GM21737 (cell line): Measurements from ENCODE around the gene RIPK3.
A peak's percentile ranks its signal among the peaks of the same experiment; 100 is the strongest.
"Not testable (repeated sequence)": the region's sequence is repeated elsewhere in the genome, so short reads cannot be mapped to it uniquely, and the experiment has no call there.

Experiments
- ATAC-seq: cut with Tn5 transposase; IDR thresholded peaks from one replicate; pipeline ENCODE4 v1.9.1; 2021; ENCODE audit warnings: mild to moderate bottlenecking, moderate library complexity; ENCODE audit not compliant: unreplicated experiment

Gene RIPK3

DNA sequence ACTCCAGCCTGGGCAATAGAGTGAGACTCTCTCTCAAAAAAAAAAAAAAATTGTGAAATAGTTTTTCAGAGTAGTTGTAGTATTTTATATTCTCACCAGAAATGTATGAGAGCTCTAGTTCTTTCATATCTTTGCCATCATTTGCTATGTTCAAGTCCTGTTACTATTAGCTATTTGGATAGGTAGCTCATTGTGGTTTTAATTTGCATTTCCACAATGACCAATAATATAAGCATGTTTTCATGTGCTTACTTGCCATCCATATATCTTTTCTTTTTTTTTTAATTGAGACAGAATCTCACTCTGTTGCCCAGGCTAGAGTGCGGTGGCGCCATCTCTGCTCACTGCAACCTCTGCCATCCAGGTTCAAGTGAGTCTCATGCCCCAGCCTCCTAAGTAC lies 8.4 kb upstream of the RIPK3 start:
- no peak for ATAC-seq

DNA sequence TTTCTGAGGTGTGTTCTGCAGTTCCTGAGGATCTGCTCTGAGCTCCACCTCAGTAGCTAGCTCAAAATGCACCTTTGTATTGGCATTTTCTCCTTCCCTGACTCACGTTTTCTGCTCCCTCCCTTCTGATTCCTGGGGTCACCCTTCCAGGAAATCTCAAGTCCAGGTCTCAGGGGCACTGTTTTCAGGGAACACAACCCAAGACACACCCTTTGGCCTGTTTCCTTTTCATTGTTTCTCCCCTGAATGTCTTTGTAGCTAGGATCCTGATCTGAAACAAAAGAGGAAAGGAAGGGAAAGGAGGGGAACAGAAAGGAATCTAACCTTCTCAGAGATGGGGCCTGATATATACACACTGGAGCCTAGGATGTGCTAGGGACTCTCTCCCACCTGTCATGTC lies 7.3 kb upstream of the RIPK3 start:
- no peak for ATAC-seq

DNA sequence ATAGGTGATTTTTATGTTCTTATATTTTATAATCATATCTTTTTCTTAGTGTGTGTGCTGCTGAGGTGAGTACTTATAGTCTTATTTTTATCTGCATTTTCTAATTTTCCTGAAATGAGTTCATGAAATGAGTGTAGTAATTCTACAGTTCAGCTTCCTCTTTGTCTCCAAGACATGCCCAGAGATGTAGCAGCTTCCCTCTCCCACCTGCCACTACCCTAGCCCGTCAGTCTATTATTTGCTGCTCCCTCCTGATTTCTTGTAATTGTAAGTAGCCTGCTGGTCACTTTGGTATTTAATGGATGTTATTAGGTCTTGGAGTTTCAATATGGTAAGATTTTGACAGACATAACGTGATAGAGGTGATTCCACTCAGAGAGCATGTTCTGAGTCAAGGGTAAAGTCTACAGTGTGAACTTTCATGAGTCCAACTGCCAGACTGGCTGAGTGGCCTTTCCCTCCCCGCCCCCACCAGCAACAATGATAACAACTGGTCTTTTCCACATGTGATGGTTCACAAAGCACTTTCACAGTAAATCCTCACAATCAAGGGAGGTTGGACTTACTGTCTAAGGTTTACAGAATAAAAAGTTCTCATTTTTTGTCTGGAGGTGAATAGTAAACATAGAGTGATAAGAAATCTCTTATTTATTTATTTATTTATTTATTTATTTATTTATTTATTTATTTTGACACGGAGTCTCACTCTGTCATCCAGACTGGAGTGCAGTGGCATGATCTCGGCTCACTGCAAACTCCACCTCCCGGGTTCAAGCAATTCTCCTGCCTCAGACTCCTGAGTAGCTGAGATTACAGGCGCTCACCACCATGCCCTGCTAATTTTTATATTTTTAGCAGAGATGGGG lies 4.2 kb upstream of the RIPK3 start:
- no peak for ATAC-seq

DNA sequence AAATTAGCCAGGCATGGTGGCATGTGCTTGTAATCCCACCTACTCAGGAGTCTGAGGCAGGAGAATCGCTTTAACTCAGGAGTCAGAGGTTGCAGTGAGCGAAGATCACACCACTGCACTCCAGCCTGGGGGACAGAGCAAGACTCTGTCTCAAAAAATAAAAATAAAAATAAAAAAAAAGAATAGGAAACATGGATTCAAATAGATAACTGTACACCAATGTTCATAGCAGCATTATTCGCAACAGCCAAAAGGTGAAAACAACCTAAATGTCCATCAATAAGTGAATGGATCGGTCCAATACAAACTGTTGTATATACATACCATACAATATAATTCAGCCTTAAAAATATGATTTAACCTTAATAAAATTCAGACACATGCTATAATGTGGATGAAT lies 3.1 kb upstream of the RIPK3 start:
- no peak for ATAC-seq

DNA sequence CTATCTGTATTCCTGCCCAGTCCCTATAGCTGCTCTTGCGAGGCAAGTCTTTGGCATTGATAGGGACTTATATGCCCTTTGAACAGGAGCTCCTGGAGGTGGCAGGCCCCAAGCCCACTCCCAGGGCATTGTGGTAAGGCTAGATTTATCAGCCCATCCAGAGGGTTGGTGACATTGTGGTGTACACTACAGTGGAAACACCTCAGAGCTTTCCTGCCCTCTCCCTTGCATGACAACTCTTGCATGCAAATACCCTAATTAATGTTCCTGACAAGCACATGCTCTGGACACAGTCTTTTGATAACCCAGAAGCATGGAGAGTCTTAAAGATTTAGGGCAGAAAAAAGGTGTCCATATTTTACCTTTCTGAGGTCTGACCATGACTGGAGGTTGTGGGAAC lies 815 bp upstream of the RIPK3 start:
- ATAC-seq = no peak

DNA sequence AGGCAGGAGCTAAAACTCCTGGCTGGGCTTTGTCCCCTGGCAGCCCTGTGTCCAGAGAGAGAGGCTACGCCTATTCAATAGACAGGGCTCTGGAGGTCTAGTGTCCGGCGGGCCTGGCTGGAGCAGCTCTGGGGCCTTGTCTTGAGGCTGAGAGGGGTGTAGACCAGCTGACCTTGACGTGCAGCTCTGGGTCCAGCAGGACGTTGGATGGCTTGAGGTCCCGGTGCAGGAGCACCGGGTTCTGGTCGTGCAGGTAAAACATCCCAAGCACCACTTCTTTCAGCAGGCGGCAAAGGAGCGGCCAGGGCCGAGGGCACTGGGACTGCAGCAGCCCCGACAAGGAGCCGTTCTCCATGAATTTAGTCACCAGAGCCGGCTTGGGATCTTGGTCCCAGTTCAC lies 948 bp downstream of the RIPK3 start:
- no peak for ATAC-seq

DNA sequence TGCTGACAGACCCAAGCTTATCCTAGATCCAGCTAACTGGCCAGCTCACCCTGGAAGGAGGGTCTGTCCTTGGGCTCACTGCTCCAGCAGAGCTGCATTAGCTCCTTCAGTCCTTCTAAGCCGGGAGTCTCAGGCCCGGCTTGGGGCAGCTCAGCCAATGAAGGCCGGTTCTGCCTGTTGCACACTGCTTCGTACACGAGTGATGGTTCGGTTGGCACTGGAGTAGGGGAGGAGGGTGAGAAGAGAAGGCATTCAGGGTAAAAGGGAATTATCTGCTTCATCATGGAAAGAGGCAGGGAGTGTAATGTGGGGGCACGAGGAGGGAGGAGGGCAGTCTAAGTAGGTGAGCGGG lies 2.0 kb downstream of the RIPK3 start:
- no peak for ATAC-seq

DNA sequence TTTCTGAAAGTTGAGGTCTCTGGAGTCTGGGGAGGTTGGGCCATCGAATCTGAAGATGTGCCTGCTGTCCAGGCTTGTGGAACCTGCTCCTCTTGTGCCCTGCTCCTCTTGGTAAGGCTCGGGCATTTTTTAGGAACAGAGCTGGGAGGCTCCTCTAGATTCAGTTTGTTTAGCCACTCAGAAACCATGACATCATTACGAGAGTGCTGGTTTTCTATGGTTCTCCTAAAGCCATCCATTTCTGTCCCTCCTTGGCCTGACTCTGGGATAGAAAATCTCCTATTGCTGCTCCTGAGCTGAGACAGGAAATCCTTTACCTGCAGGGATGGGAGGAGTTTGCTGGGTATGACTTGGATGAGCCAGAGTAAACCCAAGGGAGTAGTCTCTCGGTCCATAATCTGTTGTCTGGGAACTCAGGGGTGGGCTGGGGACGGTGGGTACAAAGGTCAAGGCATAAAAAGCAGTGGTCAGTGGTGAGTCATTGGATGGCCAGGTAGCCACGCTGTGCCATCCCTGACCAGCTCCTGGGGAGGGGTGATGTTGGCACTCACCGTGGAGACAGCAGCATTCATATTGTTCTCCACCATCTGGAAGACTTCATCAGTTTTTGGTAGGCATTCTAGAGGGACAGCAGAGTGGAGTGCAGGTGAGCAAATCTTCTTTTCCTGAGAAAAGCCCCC lies 2.5 kb downstream of the RIPK3 start:
- no peak for ATAC-seq

DNA sequence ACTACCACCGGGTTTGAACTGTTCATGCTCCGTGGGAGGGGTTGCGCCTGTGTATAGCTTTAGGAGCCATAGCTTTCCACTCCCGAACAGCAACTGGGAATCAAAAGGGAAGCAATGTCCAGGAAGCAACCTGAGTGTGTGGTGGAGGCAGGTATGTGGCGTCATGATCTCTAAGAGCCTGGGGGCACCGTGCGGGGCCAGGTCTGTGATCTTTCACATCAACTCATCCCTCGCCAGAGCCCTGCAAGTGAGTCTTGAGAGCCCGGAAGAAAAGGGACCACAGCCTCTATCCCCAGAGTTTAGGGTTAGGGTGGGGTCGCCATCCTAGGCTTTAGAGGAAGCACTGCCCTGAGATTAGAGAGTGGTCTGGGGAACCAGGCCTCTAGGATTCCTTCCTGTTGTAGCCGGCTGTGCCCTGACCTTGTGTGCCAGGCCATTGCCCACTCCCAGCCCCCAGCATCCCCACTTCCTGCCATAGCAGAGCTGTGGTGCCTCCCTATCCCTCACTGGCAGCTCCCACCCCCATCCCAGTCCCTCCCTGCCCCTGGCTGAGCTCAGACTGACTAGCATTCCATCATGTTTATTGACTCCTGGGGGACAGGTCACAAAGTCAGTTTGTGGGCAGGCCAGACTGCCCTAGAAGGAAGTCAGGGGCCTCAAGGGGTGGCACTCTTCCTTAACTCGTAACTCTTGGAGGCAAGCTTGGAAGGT lies 4.2 kb downstream of the RIPK3 start:
- ATAC-seq = no peak

DNA sequence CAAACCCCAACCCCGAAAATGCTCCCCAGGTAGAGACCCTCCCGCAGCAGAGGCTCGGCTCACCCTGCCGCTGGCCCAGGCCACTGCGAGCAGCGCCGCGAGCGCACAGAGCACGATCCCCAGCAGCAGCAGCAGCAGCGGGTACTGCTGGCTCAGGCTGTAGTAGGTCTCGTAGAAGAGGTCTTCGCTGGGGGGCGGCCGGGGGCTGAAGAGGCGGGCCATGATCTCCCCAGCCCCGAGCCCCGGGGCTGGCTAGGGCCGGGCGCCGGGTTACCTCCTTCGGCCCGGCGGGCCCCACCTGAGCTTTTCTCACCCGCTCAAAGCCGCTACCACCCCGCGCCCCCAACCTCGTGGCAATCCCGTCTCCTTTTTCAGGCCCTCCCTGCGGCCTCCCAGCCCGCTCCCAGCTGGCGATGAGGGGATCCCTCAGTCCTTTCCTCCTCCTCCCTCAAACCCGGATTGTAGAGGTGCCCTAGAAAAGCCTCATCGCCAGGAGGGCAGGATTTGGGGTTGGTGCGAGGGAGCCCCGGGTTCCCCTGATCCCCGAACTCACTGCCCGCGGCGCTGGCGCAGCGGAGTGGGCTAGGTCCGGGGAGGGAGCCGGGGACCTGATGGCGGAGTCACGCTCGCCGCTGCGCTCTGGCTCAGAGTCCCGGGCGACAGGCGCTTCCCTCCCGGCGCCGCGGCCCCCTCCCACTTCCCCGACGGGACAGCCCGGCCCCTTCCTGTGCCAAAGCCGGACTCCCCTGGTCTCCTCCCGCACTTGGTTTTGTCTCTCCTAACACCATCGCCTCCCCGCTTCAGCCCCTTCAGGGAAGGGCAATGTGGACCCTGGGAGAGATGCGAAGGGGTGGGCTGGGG lies 5.1 kb downstream of the RIPK3 start, which contains the start of gene ADCY4:
Gene ADCY4 (minus strand): TSS at position 641 of the 861 bp plus-strand sequence. CDS start 419 bp downstream, at position 222.
- ATAC-seq = no peak

DNA sequence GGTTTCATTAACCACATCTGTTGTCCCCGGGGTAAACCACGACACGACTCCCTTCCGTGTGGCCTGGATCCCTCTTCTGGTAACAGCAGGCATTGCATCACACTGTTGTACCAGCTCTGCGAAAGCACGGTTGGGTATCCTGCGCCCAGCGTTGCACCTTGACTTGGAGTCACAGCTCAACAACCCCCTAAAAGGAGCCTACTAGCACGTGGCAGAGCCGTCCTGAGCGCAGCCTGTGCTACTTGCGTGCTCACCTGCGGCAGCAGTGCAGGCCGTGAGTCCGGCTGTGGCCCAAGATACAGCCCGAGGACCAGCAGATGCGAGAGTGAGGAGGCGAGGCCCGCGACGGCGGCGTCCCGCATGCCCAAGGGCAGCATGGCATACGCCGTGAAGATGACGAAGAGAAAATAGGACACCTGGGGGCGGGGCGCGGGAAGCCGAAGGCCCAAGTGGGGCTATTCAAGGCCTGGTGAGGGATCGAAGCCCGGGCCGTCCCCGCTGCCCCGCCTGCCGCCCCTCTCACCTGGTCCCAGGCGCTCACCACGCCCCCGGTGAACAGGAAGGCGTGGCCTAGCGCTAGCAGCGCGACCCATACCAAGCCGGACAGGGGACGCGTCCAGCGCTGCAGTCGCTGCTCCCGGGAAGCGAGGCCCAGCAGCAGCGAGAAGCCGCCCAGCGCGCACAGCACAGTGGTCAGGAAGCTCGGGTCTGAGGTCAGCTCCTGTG lies 7.4 kb downstream of the RIPK3 start:
- ATAC-seq = peak; percentile 83

DNA sequence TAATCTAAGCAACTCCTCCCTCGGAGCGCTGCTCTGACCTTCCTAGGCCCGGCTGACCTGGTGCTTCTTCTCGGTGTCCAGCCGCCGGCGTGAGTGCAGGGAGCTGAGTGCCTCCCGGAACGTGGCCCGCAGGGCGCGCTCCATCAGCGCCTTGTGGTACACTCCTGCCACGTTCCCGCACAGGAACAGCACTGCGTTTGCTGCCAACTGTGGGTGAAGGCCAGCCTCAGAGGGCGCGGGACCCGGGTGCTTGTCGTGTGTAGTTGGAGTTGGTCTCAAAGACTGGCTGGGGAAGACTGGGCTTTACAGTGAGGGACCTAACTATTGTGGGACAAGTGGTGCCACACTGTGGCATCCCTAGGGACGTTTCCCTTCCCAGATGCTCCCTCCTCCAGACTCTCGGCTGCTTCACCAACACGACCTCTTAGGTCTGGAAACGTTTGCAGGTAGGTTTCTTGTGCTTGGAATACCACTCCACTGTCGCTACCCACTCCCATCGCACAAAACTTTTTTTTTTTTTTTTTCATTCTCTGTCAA lies 8.0 kb downstream of the RIPK3 start:
- ATAC-seq = no peak

DNA sequence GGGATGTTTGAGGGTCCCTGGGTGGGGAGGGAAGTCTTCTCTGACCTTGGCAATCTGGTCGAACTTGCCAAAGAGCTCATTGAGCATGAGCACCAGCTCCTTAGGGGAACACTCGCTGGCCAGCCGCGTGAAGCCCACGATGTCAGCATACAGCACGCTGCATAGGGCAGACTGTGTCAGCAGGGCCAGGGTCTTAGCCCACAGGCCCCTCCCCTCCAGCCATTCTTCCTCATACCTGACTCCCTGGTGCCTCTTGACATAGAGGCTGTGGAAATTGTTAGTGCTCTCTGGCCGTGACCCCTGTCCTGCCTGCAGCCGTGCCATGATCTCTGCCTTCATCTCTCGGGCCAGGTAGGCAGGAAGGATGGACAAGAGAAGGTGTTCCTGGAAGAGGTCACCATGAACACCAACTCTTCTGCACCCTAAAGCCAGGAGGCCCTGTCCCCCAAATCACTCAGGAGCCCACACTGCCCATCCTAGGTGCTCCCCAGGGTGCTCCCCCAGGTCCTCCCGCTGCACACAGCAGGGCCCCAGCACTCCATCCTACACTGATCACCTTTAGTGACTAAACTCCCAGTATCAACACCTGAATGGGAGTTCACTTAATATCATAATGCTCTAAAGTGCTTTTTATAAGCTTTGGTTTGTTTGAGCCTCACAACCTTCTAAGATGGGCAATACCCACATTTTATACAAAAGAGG lies 8.7 kb downstream of the RIPK3 start:
- no peak for ATAC-seq

DNA sequence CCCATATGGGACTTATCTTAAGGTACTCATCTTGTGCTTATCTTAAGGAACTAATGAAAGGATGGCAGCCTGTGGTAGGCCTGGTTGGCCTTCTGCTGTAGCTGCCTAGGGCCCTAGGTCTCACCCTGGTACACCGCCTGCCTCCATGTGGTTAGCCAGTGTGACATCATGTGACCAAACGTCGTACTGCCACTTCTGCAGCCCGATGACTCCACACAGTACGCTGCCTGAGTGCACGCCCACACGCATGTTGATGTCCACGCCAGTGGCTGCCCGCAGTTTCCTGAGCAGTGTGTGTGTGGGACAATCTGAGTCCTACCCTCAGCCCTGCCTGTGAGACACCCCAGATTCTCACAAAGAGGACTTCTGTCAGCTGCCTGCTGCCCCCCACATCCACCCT lies 10.1 kb downstream of the RIPK3 start:
- ATAC-seq = no peak

DNA sequence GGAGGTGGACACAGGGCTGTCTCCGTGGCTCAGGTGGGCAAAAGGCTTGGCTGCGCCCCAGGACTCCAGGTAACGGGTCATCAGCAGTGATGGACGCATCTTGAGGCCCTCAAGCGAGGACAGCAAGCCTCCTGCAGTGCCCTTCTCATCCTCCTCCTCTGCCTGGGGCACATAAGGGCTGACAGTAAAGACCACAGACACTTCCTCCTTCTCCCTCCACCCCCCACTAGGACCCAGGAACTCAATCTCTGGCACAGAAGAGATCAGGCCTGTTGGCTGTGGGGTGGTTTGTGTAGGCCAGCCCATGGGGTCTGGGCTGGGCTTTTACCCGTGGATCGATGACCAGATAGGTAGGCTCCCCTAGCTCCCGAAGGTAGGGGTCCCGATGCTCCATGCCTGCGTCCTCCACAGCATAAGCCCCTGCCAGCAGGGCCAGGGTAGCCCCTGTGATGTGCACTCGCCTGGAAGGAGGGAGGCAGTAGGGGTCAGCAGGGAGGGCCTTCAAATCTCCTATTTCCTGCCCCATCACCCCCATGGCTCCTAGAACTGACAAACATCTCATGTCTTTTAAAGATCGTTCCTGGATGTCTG lies 10.6 kb downstream of the RIPK3 start:
- no peak for ATAC-seq

DNA sequence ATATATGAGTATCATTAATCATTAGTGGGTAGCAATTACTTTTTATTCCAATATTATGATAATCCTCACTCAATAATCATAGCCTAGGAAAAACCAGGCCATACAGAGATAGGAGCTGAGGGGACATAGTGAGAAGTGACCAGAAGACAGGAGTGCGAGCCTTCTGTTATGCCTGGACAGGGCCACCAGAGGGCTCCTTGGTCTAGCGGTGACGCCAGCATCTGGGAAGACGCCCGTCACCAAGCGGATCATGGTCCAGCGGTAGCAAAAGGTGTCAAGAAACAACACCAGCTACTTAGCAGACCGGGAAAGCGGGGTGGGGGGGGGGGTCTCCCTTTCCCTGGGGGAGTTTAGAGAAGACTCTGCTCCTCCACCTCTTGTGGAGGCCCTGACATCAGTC lies 11.9 kb downstream of the RIPK3 start:
- ATAC-seq = not testable (repeated sequence)

DNA sequence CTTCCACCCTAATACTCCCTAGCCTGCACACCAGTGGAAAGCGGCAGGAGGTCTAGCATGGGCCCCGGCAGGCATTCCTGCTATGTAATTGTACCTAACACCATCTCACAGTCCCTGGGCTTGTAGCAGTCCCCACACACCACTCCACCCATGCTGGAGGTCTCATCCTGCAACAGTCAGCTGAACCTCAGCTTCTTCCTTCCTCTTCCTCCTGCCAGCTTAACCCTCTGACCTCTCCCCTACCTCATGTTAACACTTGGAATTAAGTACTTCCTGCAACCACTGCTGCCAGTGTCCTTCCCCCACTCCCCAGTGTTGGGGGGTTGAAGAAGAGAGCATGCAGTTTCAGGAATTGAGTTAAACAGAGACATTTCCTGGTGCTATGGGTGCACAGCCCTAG lies 12.5 kb downstream of the RIPK3 start:
- no peak for ATAC-seq

DNA sequence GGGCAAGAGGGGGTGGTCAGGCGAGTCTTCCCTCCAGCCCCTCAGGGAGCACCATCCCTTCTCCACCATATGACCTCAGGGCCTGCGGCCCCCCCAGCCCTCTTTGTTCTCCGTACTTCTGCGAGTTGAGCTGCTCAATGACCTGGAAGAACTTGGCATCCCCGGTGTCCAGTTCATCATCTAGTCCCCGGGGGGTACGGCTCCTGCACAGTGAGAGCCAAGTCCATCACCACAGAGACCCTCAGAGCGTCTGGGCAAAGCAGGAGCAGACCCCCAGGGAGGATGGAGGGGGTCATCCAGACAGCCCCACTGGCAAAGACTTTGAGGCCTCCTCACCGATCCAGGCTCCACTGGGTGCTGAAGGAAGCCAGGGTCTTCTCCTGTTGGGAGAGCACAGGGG lies 13.8 kb downstream of the RIPK3 start:
- no peak for ATAC-seq

DNA sequence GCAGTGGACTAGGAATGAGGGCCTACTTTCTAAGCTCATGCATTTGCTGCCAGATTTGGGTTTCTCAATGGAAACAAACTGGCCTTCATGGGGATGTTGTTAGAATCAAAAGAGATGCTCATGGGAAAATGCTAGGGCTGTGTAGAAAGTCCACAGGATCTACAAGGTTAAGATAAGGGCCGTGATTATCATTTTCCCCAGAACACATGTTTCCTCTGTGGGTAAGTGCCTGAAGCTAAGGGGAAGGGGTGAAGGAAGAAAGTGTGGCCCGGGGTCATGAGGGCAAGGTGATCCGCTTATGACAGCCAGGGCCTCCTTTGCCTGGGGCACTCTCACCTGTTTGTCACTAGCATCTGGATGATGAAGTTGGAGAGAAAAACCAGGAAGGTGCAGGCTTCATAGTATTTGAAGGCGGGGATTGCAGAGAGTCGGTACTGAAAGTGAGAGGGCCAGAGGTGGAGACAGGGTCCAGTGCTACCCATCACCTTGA lies 14.7 kb downstream of the RIPK3 start:
- no peak for ATAC-seq
